ENCODE measurements around the gene CYLD.

The CYLD gene

GRCh38 chr16:50742576-50743200, 802 bp downstream of the CYLD start:
- Histone ChIP-seq H3K4me3 (ENCODE audit: low read depth, low read length) (peak overlapping the region; percentile 95), H2AFZ (ENCODE audit: low read length, unreplicated experiment) (peak overlapping the region; percentile 98), H3K36me3 (ENCODE audit: insufficient read depth, low read length) (no peaks in the 10 kb centered on the region; the same call in 1 of the 2 replicates), H3K79me2 (ENCODE audit: control insufficient read depth, insufficient read depth, low read length, unreplicated experiment) (peaks cover 21% of the 10 kb centered on the region), H3K27me3 (ENCODE audit: insufficient read depth, low read length) (no peaks in the 10 kb centered on the region), H3K4me1 (ENCODE audit: control insufficient read depth, insufficient read depth, low read length, unreplicated experiment) (peaks cover 35% of the 10 kb centered on the region), H3K27ac (ENCODE audit: low read depth, low read length) (peak overlapping the region; percentile 88)

DNA sequence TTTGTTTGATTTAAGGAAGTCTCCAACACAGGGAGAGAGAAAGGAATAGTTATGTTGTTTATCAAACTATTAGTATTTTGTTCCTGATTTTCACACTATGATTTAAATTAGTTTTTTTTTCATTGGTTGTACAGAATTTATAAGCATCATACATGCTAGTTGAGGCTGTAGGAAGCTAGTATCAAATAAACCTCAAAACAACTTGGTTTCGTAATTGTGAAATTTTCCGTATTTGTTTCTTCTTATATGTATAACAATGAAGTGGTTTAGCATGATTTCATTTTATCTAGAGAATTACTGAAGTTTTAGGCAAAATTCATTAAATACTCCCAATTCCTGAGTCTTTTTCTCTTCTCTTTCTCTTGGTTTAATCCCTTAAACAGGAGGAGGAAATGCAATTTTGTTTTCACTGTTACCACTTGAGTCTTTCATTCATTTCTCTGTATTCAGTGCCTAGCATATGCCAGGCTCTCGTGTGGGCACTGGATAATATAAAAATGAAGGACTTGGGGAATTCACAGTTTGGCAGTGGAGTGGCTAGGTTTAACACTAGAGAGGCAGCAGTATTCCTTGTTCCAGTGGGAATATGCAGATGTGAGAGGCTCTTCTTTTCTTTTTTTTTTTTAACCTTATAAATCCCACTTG, 1.8 kb downstream of the CYLD start:
- peaks cover 35% of the 10 kb centered on the region for H3K4me1 ChIP-seq (ENCODE audit: control insufficient read depth, insufficient read depth, low read length, unreplicated experiment)
- H3K4me3 ChIP-seq (ENCODE audit: low read depth, low read length): peak overlapping the region; percentile 95
- peaks cover 22% of the 10 kb centered on the region for H3K79me2 ChIP-seq (ENCODE audit: control insufficient read depth, insufficient read depth, low read length, unreplicated experiment)
- H3K36me3 ChIP-seq (ENCODE audit: insufficient read depth, low read length): no peaks in the 10 kb centered on the region; the same call in 1 of the 2 replicates
- H2AFZ ChIP-seq (ENCODE audit: low read length, unreplicated experiment): no peak overlapping the region
- H3K27me3 ChIP-seq (ENCODE audit: insufficient read depth, low read length): no peaks in the 10 kb centered on the region
- H3K27ac ChIP-seq (ENCODE audit: low read depth, low read length): peak overlapping the region; percentile 88

- Histone ChIP-seq H2AFZ (ENCODE audit: low read length, unreplicated experiment) (no peak overlapping the region), H3K4me1 (ENCODE audit: control insufficient read depth, insufficient read depth, low read length, unreplicated experiment) (peaks cover 35% of the 10 kb centered on the region), H3K27ac (ENCODE audit: low read depth, low read length) (peak overlapping the region; percentile 88), H3K36me3 (ENCODE audit: insufficient read depth, low read length) (peaks cover 6% of the 10 kb centered on the region), H3K4me3 (ENCODE audit: low read depth, low read length) (peak overlapping the region; percentile 95), H3K79me2 (ENCODE audit: control insufficient read depth, insufficient read depth, low read length, unreplicated experiment) (peaks cover 28% of the 10 kb centered on the region), H3K27me3 (ENCODE audit: insufficient read depth, low read length) (no peaks in the 10 kb centered on the region)
These were observed 3.0 kb downstream of the CYLD start for GRCh38 chr16:50744881-50745280.

GRCh38 chr16:50745940-50746339, 4.1 kb downstream of the CYLD start:
- Histone ChIP-seq H3K36me3 (ENCODE audit: insufficient read depth, low read length) (peaks cover 11% of the 10 kb centered on the region), H3K4me1 (ENCODE audit: control insufficient read depth, insufficient read depth, low read length, unreplicated experiment) (peaks cover 31% of the 10 kb centered on the region), H3K79me2 (ENCODE audit: control insufficient read depth, insufficient read depth, low read length, unreplicated experiment) (peaks cover 30% of the 10 kb centered on the region), H3K4me3 (ENCODE audit: low read depth, low read length) (no peak overlapping the region), H2AFZ (ENCODE audit: low read length, unreplicated experiment) (no peak overlapping the region), H3K27me3 (ENCODE audit: insufficient read depth, low read length) (no peaks in the 10 kb centered on the region), H3K27ac (ENCODE audit: low read depth, low read length) (no peak overlapping the region)

GRCh38 chr16:50747207-50747956, 5.5 kb downstream of the CYLD start:
- Histone ChIP-seq H3K27ac (ENCODE audit: low read depth, low read length) (no peak overlapping the region), H3K4me1 (ENCODE audit: control insufficient read depth, insufficient read depth, low read length, unreplicated experiment) (peaks cover 26% of the 10 kb centered on the region), H3K27me3 (ENCODE audit: insufficient read depth, low read length) (no peaks in the 10 kb centered on the region), H2AFZ (ENCODE audit: low read length, unreplicated experiment) (no peak overlapping the region), H3K36me3 (ENCODE audit: insufficient read depth, low read length) (peaks cover 15% of the 10 kb centered on the region), H3K79me2 (ENCODE audit: control insufficient read depth, insufficient read depth, low read length, unreplicated experiment) (peaks cover 28% of the 10 kb centered on the region), H3K4me3 (ENCODE audit: low read depth, low read length) (no peak overlapping the region)

- no peaks in the 10 kb centered on the region for H3K4me1 ChIP-seq (ENCODE audit: control insufficient read depth, insufficient read depth, low read length, unreplicated experiment)
- H3K4me3 ChIP-seq (ENCODE audit: low read depth, low read length): no peak overlapping the region
- no peak overlapping the region for H2AFZ ChIP-seq (ENCODE audit: low read length, unreplicated experiment)
- H3K27me3 ChIP-seq (ENCODE audit: insufficient read depth, low read length): no peaks in the 10 kb centered on the region
- no peak overlapping the region for H3K27ac ChIP-seq (ENCODE audit: low read depth, low read length)
- H3K36me3 ChIP-seq (ENCODE audit: insufficient read depth, low read length): peaks cover 31% of the 10 kb centered on the region
- peaks cover 16% of the 10 kb centered on the region for H3K79me2 ChIP-seq (ENCODE audit: control insufficient read depth, insufficient read depth, low read length, unreplicated experiment)
These were observed 9.6 kb downstream of the CYLD start for GRCh38 chr16:50751528-50751927.

- Histone ChIP-seq H3K4me3 (ENCODE audit: low read depth, low read length) (no peak overlapping the region), H3K27ac (ENCODE audit: low read depth, low read length) (no peak overlapping the region), H3K79me2 (ENCODE audit: control insufficient read depth, insufficient read depth, low read length, unreplicated experiment) (peaks cover 9% of the 10 kb centered on the region), H3K4me1 (ENCODE audit: control insufficient read depth, insufficient read depth, low read length, unreplicated experiment) (no peaks in the 10 kb centered on the region), H3K36me3 (ENCODE audit: insufficient read depth, low read length) (peaks cover 31% of the 10 kb centered on the region), H3K27me3 (ENCODE audit: insufficient read depth, low read length) (no peaks in the 10 kb centered on the region), H2AFZ (ENCODE audit: low read length, unreplicated experiment) (no peak overlapping the region)
These were observed 10.8 kb downstream of the CYLD start for GRCh38 chr16:50752471-50753235.

DNA sequence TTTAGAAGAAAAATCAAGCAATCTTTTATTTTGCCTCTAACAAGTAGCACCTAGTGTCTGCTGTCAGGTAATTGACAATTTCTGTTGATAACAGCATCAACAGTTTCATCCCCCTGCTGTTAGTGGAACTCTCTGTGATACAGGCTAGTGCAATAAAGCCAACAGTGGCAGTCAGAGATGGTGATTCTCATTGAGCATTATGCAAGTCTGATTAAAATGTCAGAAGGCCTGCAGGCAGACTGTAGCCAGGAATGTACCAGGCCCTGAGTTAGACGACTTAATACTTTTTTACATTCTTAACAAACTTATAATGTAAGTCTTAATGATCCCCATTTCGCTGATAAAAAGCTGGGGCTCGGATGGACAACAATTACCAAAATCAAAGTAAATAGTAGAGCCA, 14.6 kb downstream of the CYLD start:
- no peaks in the 10 kb centered on the region for H3K27me3 ChIP-seq (ENCODE audit: insufficient read depth, low read length)
- H3K4me3 ChIP-seq (ENCODE audit: low read depth, low read length): no peak overlapping the region
- H3K27ac ChIP-seq (ENCODE audit: low read depth, low read length): no peak overlapping the region
- peaks cover 24% of the 10 kb centered on the region for H3K36me3 ChIP-seq (ENCODE audit: insufficient read depth, low read length)
- H3K4me1 ChIP-seq (ENCODE audit: control insufficient read depth, insufficient read depth, low read length, unreplicated experiment): no peaks in the 10 kb centered on the region
- no peak overlapping the region for H2AFZ ChIP-seq (ENCODE audit: low read length, unreplicated experiment)
- no peaks in the 10 kb centered on the region for H3K79me2 ChIP-seq (ENCODE audit: control insufficient read depth, insufficient read depth, low read length, unreplicated experiment)

DNA sequence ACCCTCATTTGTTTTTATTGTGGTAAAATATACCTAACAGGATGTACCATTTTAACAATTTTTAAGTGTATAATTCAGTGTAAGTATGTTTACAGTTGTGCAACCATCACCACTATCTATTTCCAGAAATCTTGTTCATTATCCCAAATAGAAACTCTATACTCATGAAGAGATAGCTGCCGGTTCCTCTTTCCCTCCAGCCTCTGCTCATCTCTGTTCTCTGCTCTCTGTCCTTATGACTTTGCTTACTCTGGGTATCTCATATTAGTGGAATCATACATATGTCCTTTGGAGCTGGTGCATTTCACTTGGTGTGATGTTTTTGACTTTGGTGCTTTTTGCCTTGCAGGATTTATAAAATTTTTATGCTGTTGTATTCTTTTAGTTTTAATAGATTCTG, 19.4 kb downstream of the CYLD start:
- H3K27ac ChIP-seq (ENCODE audit: low read depth, low read length): no peak overlapping the region
- H2AFZ ChIP-seq (ENCODE audit: low read length, unreplicated experiment): no peak overlapping the region
- peaks cover 8% of the 10 kb centered on the region for H3K4me1 ChIP-seq (ENCODE audit: control insufficient read depth, insufficient read depth, low read length, unreplicated experiment)
- peaks cover 4% of the 10 kb centered on the region for H3K79me2 ChIP-seq (ENCODE audit: control insufficient read depth, insufficient read depth, low read length, unreplicated experiment)
- no peak overlapping the region for H3K4me3 ChIP-seq (ENCODE audit: low read depth, low read length)
- no peaks in the 10 kb centered on the region for H3K27me3 ChIP-seq (ENCODE audit: insufficient read depth, low read length)
- H3K36me3 ChIP-seq (ENCODE audit: insufficient read depth, low read length): peaks cover 42% of the 10 kb centered on the region

- H3K4me1 ChIP-seq (ENCODE audit: control insufficient read depth, insufficient read depth, low read length, unreplicated experiment): peaks cover 8% of the 10 kb centered on the region
- peaks cover 4% of the 10 kb centered on the region for H3K79me2 ChIP-seq (ENCODE audit: control insufficient read depth, insufficient read depth, low read length, unreplicated experiment)
- no peak overlapping the region for H3K27ac ChIP-seq (ENCODE audit: low read depth, low read length)
- no peaks in the 10 kb centered on the region for H3K27me3 ChIP-seq (ENCODE audit: insufficient read depth, low read length)
- H2AFZ ChIP-seq (ENCODE audit: low read length, unreplicated experiment): no peak overlapping the region
- H3K4me3 ChIP-seq (ENCODE audit: low read depth, low read length): no peak overlapping the region
- H3K36me3 ChIP-seq (ENCODE audit: insufficient read depth, low read length): peaks cover 48% of the 10 kb centered on the region
These were observed 20.4 kb downstream of the CYLD start for GRCh38 chr16:50762241-50762640.
